ENCODE measurements around the gene FANK1.
"Not testable (repeated sequence)": the region's sequence is repeated elsewhere in the genome, so short reads cannot be mapped to it uniquely, and the experiment has no call there.

FANK1 gene

DNA sequence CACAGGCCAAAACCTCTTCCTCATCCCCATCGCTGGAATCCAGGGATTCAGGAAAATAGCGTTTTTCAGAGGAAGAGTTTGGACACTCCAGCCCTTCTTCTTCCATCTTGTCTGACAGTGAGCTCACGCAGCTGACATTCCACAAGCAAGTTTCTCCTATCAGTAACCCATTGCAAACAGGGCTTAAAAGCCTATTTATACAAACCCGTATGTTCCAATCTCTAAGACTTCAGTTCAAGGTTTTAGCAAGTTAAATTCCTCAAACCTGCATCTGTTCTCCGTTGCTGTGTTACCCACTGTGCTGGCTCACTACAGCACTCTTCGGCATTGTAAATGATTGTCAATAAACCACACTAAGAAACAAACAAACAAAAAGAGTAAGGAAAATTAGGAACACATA lies 15.6 kb upstream of the FANK1 start:
- Mint-ChIP-seq H3K4me1 (no peaks in the 10 kb centered on the region), H3K36me3 (peaks cover 24% of the 10 kb centered on the region), H3K9me3 (no peaks in the 10 kb centered on the region), H3K27me3 (no peaks in the 10 kb centered on the region), H3K4me3 (no peak overlapping the region), H3K27ac (no peak overlapping the region)

DNA sequence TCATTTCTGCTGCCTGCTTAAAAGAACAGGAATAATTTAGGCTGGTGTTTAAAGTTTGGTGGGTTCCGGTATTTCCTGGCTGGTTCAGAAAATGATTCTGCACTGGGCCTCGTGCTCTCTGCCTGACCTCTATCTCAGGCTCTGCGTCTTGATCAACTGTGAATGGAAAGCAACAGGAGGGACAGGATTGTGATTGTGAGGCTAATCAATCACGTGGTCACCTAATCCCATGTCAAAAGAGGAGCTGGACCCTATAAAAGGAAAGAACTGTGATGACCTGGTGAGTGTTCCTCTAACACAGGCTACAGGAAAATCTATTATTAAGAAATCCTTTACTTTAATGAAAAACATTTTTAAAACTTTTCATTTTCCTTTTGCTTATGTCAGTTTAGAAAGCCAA lies 15.2 kb upstream of the FANK1 start, which contains the start of gene DHX32:
Gene DHX32 (minus strand): TSS at position 101 of the 400 bp plus-strand sequence. CDS start 468 bp downstream, outside the sequence.
- Mint-ChIP-seq H3K27ac (no peak within 1 kb of the TSS), H3K27me3 (no peaks in the 10 kb centered on the region), H3K4me1 (no peaks in the 10 kb centered on the region), H3K9me3 (no peaks in the 10 kb centered on the region), H3K4me3 (no peak within 1 kb of the TSS), H3K36me3 (peaks cover 21% of the 10 kb centered on the region)

DNA sequence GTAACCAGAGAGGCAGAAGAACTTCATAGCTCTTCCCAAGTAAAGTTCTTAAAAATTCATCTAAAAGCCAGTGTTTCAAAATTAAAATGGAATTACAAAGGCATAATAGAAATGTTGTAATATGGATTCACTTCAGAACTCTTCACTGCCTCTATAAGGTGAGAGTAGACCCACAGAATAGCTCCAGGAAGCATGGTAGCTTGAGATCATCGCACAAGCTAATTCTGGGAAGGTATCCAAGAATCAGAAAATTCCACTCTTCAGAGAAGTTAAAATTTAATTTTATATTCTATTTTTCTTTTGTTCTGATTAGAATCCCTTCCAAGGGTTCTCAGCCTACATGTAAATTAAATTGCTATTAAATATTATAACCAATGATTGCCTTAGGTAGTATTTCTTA lies 13.8 kb upstream of the FANK1 start:
- no peaks in the 10 kb centered on the region for H3K27me3 Mint-ChIP-seq
- H3K4me3 Mint-ChIP-seq: no peak overlapping the region
- H3K4me1 Mint-ChIP-seq: no peaks in the 10 kb centered on the region
- H3K36me3 Mint-ChIP-seq: peaks cover 16% of the 10 kb centered on the region
- H3K9me3 Mint-ChIP-seq: no peaks in the 10 kb centered on the region
- no peak overlapping the region for H3K27ac Mint-ChIP-seq

DNA sequence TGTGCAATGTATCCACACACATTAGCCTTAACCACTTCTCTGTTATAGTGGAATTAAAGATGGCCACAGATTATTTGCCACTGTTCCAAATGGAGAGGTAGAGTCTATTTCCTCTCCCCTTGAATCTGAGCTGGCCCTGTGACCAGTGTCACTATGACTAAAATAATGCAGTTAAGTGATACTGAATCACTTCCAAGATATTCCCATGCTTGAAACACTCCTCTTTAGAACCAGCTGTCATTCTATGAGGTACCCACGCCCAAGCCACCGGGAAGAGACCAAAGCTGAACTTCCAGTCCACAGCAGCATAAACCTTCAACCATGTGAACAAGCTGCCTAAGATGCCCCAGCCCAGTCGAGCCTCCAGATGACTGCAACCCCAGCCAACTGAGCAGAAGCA lies 13.2 kb upstream of the FANK1 start:
- Mint-ChIP-seq H3K4me3 (no peak overlapping the region), H3K27me3 (no peaks in the 10 kb centered on the region), H3K4me1 (no peaks in the 10 kb centered on the region), H3K9me3 (no peaks in the 10 kb centered on the region), H3K27ac (no peak overlapping the region), H3K36me3 (peaks cover 16% of the 10 kb centered on the region)

DNA sequence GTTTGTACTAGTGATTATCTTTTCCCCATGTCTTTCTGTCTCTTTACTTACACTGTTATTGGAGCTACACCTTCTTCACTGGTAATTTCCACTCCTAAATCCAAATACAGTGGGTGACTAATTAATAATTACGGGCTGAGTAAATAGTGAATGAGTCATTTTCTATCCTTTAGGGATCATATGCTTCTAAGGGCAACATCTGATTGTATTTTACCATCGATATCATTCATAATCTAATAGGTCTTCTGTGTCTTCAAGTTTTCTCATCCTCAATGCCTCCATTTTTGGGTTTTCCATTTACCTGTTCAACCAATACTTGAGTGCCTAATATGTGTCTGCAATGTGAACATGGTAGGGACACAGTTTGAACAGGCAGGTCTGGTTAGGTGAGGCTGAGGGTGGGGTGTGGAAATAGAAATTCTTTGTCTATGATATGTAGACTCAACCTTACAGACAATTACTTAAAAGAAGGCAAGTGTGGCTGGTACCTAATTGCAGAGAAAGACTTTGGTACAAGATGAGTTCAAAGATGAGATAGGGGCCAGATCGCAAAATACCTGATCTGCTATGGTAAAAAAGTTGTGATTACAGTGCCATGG lies 9.4 kb upstream of the FANK1 start:
- H3K36me3 Mint-ChIP-seq: peaks cover 1% of the 10 kb centered on the region
- no peaks in the 10 kb centered on the region for H3K27me3 Mint-ChIP-seq
- no peak overlapping the region for H3K27ac Mint-ChIP-seq
- H3K9me3 Mint-ChIP-seq: no peaks in the 10 kb centered on the region
- no peaks in the 10 kb centered on the region for H3K4me1 Mint-ChIP-seq
- no peak overlapping the region for H3K4me3 Mint-ChIP-seq

DNA sequence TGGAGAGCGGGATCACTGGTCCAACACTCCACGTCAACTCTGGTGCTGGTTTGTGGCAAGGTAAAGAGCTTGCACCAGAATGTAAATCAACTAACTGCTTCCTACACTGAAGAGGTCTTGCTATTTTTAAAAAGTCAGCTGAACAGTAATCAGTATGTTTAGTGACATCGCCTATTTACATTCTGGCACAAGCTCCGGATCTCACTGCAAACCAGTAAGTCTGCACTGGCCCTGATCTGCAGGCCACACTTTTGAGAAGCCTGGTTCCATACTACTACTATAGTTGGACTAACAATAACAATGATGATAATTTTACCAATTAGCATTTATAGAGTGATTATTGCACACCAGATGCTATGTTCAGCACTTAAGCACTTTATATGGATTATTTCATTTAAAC lies 6.9 kb upstream of the FANK1 start:
- H3K4me3 Mint-ChIP-seq, H3K4me1 Mint-ChIP-seq, H3K9me3 Mint-ChIP-seq, H3K27ac Mint-ChIP-seq, H3K27me3 Mint-ChIP-seq, H3K36me3 Mint-ChIP-seq: not testable (repeated sequence)

DNA sequence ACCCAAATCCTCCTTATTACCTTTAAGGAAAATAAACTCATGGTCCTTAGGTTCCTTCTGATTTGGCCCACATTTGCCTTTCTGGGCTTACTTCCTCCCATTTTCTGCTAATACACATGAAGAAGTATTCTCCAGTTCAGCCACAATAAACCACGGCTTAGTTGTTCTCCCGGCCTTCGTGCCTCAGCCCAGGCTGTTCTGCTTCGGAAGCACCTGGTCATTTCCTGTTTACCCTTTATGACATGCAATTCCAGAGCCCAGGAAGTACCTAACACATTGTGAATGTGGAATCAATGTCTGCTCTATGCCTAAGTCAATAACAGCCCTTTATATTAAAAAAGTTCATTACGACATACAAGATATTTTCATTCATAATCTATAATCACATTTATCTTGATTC lies 4.0 kb upstream of the FANK1 start:
- H3K27ac Mint-ChIP-seq, H3K36me3 Mint-ChIP-seq, H3K9me3 Mint-ChIP-seq, H3K4me3 Mint-ChIP-seq, H3K27me3 Mint-ChIP-seq: not testable (repeated sequence)
- peaks cover 21% of the 10 kb centered on the region for H3K4me1 Mint-ChIP-seq

DNA sequence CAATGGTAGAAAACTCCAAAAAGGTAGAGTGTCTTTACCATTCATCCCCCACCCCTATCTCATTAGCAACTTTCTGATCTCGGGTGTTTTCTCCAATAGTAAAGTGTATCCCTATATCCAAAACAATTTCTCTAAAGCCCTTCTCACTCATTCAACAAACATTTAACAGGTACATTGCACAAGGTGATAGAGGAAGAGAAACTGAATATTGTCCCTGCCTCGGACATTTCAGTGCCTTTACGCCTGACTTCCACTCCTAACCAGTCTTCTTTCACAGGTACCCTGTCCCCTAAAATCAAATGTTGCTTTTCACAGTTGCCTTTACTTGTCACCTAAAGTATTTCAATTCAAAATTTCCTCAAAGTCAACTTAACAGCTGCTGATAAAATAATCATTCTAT lies 2.2 kb upstream of the FANK1 start:
- H3K9me3 Mint-ChIP-seq, H3K27ac Mint-ChIP-seq, H3K36me3 Mint-ChIP-seq, H3K27me3 Mint-ChIP-seq: not testable (repeated sequence)
- peak overlapping the region; percentile 15 for H3K4me3 Mint-ChIP-seq
- H3K4me1 Mint-ChIP-seq: peaks cover 21% of the 10 kb centered on the region

DNA sequence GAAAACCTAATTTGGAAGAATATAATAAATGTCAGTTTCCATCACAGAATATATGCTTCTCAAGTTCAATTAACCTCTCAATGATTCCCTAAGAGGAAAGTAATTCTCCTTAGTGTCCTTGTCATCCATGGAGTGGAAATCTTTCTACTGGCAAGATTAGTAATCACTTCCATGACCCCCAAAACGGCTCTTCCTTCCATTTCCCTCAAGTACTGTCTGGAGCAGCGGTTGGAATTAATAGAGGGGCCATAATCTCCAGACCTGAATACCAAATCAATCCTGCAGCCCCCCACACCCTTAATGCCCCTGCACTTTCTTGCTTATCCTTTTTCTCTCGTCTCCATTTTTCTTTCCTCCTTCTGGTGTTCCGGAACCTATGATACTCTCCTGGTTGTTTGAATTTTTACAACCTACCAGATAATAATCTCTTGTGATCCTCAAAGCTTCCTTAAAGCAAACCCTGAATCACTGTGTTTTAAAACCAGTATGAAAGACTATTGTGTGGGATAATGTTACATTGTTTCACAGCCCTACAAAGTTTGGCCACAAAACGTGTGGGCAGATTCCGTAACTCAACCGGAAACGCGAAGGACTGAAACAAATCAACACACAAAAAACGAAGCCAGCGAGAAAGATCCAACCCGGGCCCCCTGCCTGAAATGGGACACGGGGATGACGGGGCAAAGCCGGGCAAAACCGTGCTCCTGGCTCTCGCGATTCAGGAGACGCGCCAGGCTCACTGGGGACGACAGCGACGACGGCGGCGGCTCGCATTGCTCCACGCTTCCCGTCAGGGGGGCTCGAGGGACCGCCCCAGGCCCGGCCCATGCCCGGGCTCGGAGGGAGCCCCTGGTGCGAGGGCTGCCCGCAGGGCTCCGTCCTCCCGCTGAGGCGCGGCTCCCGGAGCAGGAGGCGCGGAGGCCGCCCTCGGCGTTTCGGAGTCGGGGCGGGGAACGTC lies 955 bp upstream of the FANK1 start:
- not testable (repeated sequence) for H3K27me3 Mint-ChIP-seq, H3K9me3 Mint-ChIP-seq, H3K36me3 Mint-ChIP-seq
- Mint-ChIP-seq H3K4me3 (peak overlapping the region; percentile 93), H3K27ac (peak overlapping the region; percentile 82), H3K4me1 (peaks cover 21% of the 10 kb centered on the region)

DNA sequence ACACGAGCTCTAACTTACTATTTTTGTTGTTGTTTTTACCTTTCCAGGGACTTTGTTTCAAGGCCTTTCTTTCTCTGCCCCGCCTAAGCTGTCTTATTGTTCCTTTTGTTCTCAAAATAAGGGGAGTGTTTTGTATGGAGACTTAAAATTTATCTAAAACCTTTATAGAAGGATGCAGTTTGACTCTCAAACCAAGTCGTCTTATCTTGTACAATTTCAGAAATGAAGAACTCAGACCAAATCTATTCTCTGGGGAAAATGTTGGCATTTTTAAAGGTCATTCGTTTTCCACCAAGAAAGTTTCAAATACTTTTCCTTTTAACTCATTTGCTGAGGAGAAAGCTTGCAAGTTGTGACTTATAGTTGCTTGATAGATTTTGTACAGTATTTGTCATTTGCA lies 953 bp downstream of the FANK1 start:
- H3K9me3 Mint-ChIP-seq, H3K27me3 Mint-ChIP-seq, H3K36me3 Mint-ChIP-seq: not testable (repeated sequence)
- Mint-ChIP-seq H3K4me3 (peak overlapping the region; percentile 88), H3K4me1 (peaks cover 21% of the 10 kb centered on the region), H3K27ac (peak overlapping the region; percentile 69)

DNA sequence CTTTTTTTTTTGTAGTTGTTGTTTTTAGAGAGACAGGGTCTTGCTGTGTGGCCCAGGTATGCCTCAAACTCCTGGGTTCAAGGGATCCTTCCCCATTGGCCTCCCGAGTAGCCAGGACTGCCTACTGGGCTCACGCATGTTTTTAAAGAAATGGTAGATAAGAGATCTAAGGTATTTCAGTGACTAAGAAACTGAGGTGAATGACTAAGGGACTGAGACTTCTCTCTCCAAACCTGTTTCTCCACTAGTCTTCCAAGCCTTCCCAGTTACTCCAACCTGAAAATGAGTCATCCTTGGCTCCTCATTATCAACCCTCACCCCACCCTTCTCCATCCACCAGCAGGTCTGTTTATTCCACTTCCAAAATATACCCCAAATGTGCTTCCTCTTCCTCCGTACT lies 4.6 kb downstream of the FANK1 start:
- H3K27ac Mint-ChIP-seq, H3K9me3 Mint-ChIP-seq, H3K4me1 Mint-ChIP-seq, H3K27me3 Mint-ChIP-seq, H3K36me3 Mint-ChIP-seq, H3K4me3 Mint-ChIP-seq: not testable (repeated sequence)

DNA sequence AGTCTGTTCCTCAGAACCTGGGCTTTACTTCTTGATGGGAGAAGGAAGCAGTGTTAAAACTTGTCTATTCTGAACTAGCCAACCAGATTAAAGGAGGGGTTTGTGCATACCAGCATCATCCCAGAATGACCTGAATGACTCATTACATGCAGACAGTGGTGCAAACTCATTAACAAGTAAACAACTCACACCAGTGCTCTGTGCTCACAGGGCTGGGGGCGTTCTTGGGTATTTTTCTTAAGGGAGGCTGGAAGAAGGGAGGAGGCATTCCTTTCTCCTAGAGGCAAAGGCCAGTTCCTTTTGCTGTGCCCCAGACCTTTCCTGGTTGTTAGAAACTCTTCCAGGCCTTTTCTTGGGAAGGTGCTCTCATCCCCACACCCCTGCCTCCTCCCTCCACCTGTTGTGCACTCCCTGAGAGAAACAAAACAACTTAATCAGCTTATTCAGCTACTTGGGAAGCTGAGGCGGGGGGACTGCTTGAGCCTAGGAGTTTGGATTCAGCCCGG lies 6.8 kb downstream of the FANK1 start:
- not testable (repeated sequence) for H3K9me3 Mint-ChIP-seq, H3K27me3 Mint-ChIP-seq, H3K4me3 Mint-ChIP-seq, H3K4me1 Mint-ChIP-seq, H3K27ac Mint-ChIP-seq, H3K36me3 Mint-ChIP-seq

DNA sequence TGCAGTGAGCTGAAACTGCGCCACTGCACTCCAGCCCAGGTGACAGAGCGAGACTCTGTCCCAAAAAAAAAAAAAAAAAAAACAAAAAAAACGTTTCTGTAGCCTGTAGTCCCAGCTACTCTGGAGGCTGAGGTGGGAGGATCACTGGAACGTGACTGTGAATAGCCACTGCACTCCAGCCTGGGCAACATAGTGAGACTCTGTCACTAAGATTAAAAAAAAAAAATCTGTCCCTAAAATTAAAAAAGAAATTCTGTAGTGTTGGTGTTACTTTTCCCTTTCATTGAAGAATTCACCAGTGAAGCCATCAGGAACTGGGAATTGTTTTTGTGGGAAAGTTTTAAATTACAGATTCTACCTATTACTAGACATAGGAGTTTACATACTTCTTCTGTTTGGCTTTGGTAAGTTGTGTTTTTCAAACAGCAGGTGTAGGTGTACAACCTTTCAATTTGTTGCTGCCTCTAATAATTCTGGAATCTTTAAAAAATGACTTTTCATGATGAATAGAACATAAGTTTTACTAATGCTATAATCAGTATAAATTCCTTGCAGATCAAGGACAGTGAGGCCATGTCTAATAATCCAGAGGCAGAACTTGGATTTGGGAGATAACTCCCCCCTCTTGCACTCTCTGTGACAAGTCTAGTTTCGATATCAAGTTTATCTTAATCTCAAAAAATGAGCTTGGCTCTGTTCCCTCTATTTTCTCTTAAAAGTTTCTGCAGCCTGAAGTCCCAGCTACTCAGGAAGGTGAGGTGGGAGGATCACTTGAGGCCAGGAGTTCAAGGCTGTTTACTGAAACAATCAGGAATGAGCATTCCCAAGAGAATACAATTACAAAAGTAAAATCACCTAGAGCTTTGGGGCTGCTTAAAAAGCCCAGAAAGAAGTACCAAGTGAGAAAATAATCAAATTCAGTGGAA lies 9.0 kb downstream of the FANK1 start:
- not testable (repeated sequence) for H3K27ac Mint-ChIP-seq, H3K4me1 Mint-ChIP-seq, H3K9me3 Mint-ChIP-seq, H3K4me3 Mint-ChIP-seq, H3K27me3 Mint-ChIP-seq, H3K36me3 Mint-ChIP-seq

DNA sequence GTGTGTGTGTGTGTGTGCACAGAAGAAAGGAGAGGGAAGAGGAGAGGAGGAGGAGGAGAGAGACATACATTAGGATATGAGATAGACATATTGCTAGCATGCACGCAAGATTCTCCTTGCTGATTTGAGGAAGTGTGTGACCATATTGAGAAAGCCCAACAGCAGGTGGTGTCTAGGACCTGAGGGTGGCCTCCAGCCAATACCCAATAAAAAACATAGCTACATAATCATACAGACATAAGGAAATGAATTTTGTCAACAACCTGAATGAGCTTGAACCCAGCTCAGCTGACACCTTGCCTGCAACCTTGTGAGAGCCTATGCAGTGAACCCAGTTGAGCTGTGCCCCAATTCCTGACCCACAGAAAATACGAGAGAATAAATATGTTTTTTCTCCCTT lies 11.2 kb downstream of the FANK1 start:
- H3K9me3 Mint-ChIP-seq, H3K27me3 Mint-ChIP-seq, H3K36me3 Mint-ChIP-seq, H3K27ac Mint-ChIP-seq, H3K4me1 Mint-ChIP-seq, H3K4me3 Mint-ChIP-seq: not testable (repeated sequence)

DNA sequence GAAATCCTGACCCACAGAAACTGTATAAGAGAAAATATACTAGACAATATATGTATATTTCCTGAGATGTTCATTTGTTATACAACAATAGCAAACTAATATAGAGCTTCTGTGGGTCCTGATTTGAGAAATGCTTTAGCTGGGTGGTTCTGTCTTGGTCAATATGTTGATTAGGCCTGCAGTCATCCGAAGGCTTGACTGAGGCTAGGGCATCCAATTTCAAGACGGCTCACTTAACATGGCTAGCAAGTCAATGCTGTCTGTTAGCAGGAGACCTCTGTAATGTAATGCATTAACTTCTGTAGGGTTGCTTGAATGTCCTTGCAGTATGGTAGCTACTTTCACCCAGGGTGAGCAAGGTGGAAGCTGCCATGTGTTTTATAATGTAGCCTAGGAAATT lies 12.4 kb downstream of the FANK1 start:
- not testable (repeated sequence) for H3K4me3 Mint-ChIP-seq, H3K27ac Mint-ChIP-seq, H3K9me3 Mint-ChIP-seq, H3K27me3 Mint-ChIP-seq, H3K4me1 Mint-ChIP-seq, H3K36me3 Mint-ChIP-seq

DNA sequence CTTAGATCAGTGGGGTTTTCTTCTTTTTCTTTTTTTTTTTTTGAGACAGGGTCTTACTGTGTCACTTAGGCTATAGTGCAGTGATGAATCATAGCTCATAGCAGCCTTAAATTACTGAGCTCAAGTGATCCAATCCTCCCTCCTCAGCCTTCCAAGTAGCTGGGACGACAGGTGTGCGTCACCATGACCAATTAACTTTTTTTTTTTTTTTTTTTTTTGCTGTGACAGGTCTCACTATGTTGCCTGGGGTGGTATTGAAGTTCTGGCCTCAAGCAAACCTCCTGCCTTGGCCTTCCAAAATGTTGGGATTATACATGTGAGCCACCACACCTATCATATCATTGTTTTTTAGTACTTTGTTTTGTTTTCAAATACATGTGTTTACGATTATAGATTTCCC lies 13.1 kb downstream of the FANK1 start:
- H3K4me3 Mint-ChIP-seq, H3K4me1 Mint-ChIP-seq, H3K36me3 Mint-ChIP-seq, H3K9me3 Mint-ChIP-seq, H3K27me3 Mint-ChIP-seq, H3K27ac Mint-ChIP-seq: not testable (repeated sequence)
